Measurements from ENCODE around the gene KIF3A. TPM values are rescaled to one million over a fixed set of nuclear protein-coding genes. Genes with fewer than 3 reads are reported as not detected.
A peak's percentile ranks its signal among the peaks of the same experiment; 100 is the strongest.

The KIF3A gene
- total RNA-seq, 1 experiment from 2014 or later = 13.2 TPM

GRCh38 chr5:132729896-132730295 is 7.5 kb downstream of the KIF3A start:
- H3K27me3 Mint-ChIP-seq (ENCODE audit: low read depth) = no peaks in the 10 kb centered on the region
- no peak overlapping the region for H3K4ac ChIP-seq (ENCODE audit: low read depth, low read length)
- peak overlapping the region in 1 of 3 experiments; percentile 27; a peak in 1 of 7 replicates for H3K27ac Mint-ChIP-seq
- no peak overlapping the region for H3K14ac ChIP-seq (ENCODE audit: insufficient read depth, low read length)
- H3K4me1 ChIP-seq (ENCODE audit: insufficient read depth, low read length) = no peaks in the 10 kb centered on the region
- H4K8ac ChIP-seq (replicated peaks; ENCODE audit: insufficient read length, low read depth, low read length) = no peak overlapping the region
- no peak overlapping the region for H4K91ac ChIP-seq (ENCODE audit: insufficient read length, low read depth, low read length)
- no peak overlapping the region for H3K18ac ChIP-seq (ENCODE audit: insufficient read length, low read depth, low read length)
- no peaks in the 10 kb centered on the region for H3K79me1 ChIP-seq (ENCODE audit: insufficient read depth, low read depth, low read length, poor library complexity, severe bottlenecking)
- no peak overlapping the region for H4K5ac ChIP-seq (ENCODE audit: insufficient read length, low read depth, low read length)
- no peak overlapping the region for H2BK12ac ChIP-seq (ENCODE audit: insufficient read length, low read depth, low read length)
- H3K23ac ChIP-seq (ENCODE audit: insufficient read length, low read depth, low read length) = no peak overlapping the region
- no peak for TF ChIP-seq CTCF (conservative IDR thresholded peaks at IDR 0.05)
- no peak overlapping the region for H2AK5ac ChIP-seq (ENCODE audit: insufficient read length, low read length)
- no peak overlapping the region for H3K4me3 Mint-ChIP-seq
- H2BK15ac ChIP-seq (ENCODE audit: low read depth, low read length) = no peak overlapping the region
- no peak overlapping the region for H3K9ac ChIP-seq (ENCODE audit: extremely low read depth, insufficient read length, low read length)
- H3K4me1 Mint-ChIP-seq = no peaks in the 10 kb centered on the region
- DNase-seq = no peak
- no peak overlapping the region for H3K56ac ChIP-seq (ENCODE audit: insufficient read length, low read depth, low read length)
- no CpG with 5 or more reads among the region's 10 CpGs for WGBS (ENCODE audit: extremely low coverage, insufficient read length, low lambda C conversion rate)
- no peaks in the 10 kb centered on the region for H3K27me3 ChIP-seq (ENCODE audit: insufficient read depth, low read length)
- H3K9me3 Mint-ChIP-seq = no peaks in the 10 kb centered on the region
- H2BK120ac ChIP-seq (ENCODE audit: low read depth, low read length, poor library complexity, severe bottlenecking) = no peak overlapping the region
- H3K23me2 ChIP-seq (ENCODE audit: insufficient read length, low read depth, low read length, poor library complexity, severe bottlenecking) = no peaks in the 10 kb centered on the region
- H4K20me1 ChIP-seq (ENCODE audit: control insufficient read depth, insufficient read depth, insufficient read length) = no peaks in the 10 kb centered on the region
- H2BK5ac ChIP-seq (ENCODE audit: insufficient read length, low read length) = no peak overlapping the region
- no peak overlapping the region for H2AFZ ChIP-seq (ENCODE audit: low read length)
- peaks cover 0 to 6% (median 5%) of the 10 kb centered on the region in 3 experiments; a peak in 2 of 7 replicates for H3K36me3 Mint-ChIP-seq (ENCODE audit: insufficient read depth in 1 of 3, low read depth in 3 of 3)
- no peak overlapping the region for H2BK20ac ChIP-seq (ENCODE audit: low read depth, low read length, poor library complexity, severe bottlenecking)
- no peak overlapping the region for H3K4me2 ChIP-seq (ENCODE audit: insufficient read depth, insufficient read length, low read length)
- no peaks in the 10 kb centered on the region for H3K9me3 ChIP-seq (ENCODE audit: control insufficient read depth, low read depth, low read length)
- H3K79me2 ChIP-seq (ENCODE audit: insufficient read depth, low read length) = no peaks in the 10 kb centered on the region
- H3T11ph ChIP-seq (ENCODE audit: low read length) = no peak overlapping the region
- H3K27ac ChIP-seq (ENCODE audit: insufficient read length, low read depth, low read length) = no peak overlapping the region
